CD4-positive, alpha-beta T cell treated with Interleukin-10 for 1 hour (primary cell): ENCODE results near the gene MAPK13.
A peak's percentile ranks its signal among the peaks of the same experiment; 100 is the strongest.
"Not testable (repeated sequence)": the region's sequence is repeated elsewhere in the genome, so short reads cannot be mapped to it uniquely, and the experiment has no call there.

Experiments
- DNase-seq: peaks from one replicate; pipeline ENCODE4 v3.0.0-alpha.2; 2020

The MAPK13 gene

DNA sequence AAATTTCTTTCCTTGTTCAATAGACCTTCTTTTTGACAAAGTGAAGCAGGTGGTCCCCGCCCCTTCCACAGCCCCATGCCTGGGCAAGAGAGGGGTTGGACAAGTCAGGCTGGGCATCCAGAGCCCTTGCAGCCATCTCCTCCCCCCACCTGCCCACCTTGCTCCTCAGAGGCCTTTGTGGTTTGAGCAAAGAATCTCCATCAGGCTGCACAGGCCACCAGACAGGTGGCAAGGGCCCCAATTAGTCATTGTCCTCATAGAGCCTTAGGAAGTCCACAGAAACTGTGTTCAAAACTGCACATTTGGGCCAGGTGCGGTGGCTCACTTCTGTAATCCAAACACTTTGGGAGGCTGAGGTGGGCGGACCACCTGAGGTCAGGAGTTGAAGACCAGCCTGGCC, 1.5 kb upstream of the MAPK13 start:
- no peak for DNase-seq

DNA sequence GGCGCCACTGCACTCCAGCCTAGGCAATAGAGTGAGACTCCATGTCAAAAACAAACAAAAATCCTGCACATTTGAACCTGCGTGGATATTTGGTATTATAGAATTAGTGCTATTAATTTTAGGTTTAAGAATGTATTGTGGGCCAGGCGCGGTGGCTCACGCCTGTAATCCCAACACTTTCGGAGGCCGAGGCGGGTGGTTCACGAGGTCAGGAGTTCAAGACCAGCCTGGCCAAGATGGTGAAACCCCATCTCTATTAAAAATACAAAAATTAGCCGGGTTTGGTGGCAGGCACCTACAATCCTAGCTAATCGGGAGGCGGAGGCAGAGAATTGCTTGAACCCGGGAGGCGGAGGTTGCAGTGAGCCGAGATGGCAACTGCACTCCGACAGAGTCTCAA, 979 bp upstream of the MAPK13 start:
- not testable (repeated sequence) for DNase-seq

DNA sequence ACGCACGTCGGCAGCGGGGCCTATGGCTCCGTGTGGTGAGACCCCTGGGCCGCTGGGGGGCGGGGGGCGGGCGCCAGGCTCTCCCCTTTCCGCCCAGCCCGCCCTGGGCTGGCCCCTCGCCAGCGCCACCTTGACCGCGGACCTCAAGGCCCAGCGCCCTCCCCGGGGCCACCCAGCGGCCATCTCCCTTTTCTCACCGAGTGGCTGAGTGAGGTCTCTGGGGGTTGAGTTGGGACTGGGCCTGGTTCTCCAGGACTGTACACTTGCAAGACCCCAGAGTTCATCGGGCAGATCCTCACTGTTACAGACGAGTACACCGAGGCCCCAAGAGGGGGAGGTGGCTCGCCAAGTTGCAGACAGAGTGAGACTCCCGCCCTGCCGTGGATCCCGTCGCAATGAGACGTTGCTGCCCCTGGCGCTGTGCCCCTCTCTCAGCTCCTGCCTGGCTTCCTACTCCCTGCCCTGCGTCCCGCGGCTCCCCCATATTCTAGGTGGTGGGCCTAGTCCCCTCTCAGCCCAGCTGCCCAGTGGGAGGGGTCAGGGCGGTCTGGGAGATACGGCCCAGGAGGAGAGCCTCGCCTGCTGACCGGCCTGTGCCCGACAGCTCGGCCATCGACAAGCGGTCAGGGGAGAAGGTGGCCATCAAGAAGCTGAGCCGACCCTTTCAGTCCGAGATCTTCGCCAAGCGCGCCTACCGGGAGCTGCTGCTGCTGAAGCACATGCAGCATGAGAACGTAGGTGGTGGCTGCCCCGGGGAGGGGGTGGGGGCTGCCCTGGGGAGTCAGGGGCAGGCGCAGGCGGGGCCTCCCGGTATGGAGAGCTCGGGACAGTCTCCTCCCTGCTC, 576 bp downstream of the MAPK13 start:
- DNase-seq: peak; percentile 63

DNA sequence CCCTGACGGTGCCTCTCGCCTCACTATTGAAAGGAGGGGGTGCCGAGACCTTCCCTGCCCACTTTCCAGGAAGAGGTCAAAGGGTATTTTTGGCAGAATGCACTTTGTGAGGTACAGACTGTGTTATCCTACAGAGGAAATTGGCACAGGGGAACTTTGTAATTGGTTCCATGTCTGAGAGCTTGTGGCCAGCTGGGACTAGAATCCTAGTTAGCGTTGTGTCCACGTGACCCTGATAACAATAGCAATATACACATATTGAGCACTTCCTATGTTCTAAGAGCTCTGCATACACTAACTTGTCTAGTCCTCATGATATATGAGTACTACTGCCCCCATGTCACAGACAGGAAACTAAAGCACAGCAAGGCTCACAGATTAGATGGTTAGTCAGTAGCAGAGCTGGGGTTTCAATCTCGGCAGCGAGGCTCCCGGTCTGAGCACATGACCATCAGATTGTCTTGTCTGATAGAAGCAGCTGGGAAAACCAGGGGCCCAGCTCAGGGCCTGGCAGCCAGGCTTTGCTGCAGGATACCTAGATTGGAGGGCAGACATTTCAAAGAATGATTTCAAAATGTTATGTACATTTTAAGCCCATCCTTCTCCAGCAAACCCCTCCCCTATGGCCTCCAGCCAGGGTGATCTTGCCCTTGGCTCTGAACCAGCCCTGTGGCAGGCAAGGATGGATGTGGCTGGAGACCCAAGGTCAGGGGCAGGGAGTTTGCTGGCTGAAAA, 1.4 kb downstream of the MAPK13 start:
- peak; percentile 61 for DNase-seq

DNA sequence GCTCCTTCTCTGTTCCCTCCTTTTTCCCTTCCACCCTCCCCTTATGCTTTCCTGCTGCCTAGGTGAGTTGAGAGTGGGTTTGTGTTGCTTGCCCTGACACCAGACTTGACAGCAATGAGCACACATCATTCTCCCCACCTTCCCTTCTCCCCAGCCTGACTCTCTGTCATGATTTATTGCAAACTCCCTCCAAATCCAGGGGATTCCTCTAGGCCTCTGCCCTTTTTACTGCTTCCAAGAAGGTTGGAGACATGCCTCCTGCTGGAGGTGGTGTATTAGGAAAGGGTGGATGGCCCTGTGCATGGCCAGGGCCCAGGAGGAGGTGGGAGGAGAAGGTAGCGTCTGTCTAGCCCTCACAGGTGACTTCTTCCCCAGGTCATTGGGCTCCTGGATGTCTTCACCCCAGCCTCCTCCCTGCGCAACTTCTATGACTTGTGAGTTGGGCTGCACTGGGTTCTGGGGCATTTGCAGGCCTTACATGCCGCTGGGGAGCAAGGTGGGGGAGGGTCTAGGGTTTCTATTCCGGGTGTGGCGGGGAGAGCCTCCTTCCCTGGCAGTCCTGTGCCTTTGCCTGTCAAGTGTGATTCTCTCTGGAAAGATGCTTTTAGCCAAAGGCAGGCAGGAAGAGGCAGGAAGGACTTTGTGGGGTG, 2.1 kb downstream of the MAPK13 start:
- DNase-seq: no peak

DNA sequence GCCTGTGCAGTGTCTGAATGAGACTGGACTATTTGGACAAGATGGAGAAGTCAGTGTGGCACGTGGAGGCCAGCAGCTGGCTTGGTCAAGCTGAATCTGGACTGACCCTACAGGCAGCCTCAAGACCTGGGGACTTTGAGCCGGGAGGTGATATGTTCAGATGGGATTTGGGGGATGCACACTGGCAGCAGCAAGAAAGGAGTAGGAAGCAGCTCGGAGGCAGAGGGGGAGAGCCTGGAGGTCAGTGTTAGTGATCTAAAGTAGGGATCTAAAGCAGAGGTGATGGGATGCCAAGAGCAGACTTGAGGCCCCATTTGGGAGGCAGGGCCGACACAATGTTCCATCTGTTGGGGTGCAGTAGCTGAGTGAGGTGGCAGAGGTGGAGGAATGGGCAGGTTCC, 2.8 kb downstream of the MAPK13 start:
- no peak for DNase-seq

DNA sequence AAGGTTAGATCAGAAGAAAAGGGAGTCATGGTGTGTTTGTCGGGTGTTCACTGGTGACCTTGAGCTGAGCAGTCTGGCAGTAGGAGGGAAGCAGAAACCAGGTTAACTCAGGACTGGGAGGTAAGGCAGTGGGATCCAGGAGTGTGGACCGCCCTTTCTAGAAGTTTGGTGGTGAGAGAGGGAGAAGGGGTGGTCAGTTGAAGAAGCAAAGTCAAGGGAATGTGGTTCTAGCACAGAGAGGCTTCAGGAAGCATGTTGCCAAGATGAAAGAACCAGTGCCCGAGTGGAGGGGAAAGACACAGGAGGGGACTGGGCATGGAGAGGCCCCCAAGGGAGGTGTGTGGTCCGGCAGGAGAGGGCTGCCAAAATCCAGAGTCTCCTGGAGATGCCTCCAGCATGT, 3.6 kb downstream of the MAPK13 start:
- no peak for DNase-seq

DNA sequence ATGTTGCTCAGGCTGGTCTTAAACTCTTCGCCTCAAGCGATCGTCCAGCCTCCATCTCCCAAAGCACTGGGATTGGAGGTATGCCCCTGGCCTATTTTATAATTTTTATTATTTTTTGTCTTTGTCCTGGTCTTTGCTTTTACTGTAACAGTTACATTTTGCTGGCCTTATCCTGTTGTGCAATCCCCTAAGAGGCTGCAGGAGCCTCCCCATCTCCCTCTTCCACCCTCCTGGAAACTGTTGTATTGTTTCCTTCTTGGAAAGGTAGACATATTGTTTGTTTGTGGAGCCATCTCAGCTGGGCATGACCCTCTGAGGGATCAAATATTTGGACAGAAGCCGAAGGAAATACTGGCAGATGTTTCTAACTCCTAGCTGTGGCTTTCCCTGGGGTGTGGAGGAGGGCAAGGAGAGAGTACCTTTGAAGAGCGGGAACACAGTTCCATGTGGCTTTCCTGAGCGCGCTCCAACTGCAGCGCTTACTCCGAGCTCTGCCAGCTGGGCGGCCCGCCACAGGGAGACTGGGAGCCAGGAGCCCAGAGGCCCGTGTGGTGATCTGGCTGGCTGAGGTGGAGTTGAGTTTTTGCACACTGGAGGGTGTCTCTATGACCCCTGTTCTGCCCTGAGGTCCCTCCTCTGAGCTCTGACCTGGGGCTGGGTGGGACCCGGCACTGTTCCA, 4.9 kb downstream of the MAPK13 start:
- DNase-seq: no peak

DNA sequence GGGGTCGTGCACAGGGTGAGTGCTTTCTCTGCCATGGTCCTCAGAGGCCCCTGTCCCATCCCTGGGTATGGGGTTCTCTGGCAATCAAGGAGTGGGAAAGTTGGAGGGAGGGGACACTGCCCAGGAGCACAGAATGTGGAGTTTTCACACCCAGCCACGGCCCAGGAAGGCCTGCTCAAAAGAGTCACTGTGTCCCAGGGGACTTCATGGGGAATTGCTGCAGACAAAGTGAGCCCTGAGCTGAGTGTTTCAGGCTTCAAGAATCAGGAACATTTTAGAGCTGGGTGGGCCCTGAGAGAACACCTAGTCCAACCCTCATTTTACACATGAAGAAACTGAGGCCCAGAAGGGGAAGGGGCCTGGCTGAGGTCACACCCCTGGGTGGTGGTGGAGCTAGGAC, 5.7 kb downstream of the MAPK13 start:
- no peak for DNase-seq

DNA sequence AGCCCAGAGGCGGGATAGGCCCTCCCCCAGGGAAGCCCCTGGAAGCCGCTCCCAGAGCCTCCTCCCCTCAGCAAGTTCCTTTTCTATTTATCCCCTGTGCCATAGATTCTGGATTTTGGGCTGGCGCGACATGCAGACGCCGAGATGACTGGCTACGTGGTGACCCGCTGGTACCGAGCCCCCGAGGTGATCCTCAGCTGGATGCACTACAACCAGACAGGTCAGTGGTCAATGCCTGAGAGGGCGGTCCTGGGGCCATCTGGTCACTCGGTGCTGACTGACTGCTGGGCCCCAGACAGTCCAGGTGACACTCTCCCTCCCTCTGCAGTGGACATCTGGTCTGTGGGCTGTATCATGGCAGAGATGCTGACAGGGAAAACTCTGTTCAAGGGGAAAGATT, 6.2 kb downstream of the MAPK13 start:
- no peak for DNase-seq

DNA sequence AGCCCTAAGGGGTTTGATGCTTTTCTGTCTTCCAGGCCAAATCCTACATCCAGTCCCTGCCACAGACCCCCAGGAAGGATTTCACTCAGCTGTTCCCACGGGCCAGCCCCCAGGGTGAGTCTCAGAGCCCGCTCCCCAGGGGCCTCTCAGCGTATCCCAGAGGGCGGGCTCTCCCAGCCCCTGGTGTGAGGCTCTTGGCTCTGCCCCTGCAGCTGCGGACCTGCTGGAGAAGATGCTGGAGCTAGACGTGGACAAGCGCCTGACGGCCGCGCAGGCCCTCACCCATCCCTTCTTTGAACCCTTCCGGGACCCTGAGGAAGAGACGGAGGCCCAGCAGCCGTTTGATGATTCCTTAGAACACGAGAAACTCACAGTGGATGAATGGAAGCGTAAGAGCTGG, 8.4 kb downstream of the MAPK13 start:
- DNase-seq: no peak

DNA sequence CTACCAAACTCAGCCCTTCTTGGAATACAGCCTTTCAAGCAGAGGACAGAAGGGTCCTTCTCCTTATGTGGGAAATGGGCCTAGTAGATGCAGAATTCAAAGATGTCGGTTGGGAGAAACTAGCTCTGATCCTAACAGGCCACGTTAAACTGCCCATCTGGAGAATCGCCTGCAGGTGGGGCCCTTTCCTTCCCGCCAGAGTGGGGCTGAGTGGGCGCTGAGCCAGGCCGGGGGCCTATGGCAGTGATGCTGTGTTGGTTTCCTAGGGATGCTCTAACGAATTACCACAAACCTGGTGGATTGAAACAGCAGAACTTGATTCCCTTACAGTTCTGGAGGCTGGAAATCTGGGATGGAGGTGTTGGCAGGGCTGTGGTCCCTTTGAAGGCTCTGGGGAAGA, 9.1 kb downstream of the MAPK13 start:
- DNase-seq: no peak

DNA sequence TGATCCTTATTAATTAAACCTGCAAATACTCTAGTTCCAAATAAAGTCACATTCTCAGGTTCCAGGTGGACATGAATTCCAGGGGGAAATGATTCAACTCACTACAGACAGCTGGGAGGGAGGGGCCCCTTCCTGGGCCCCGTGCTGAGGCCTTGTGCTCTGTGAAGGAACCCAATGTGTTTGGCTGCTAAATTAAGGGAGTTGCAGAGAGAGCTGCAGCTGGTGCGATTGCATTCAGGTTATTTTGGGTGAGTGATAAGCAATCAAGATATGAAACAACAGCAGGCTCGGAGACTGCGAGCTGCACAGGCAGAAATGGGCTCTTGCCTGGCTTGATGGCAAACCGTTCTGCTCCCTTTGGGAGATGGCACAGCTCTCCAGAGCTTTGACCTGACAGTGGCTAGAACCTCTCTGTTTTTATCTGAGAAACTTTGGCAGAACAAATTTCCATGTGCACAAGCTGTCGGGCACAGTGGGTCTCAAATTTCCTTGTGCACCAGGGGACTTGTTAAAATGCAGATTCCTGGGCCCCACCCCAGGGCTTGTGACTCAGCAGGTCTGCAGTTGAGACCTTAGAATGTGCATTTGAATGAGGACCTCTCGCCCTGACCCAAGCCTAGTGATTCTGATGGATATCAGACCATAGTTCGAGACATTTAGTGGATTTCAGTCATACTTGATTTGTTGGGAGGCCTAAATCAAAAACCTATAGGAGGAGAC, 9.8 kb downstream of the MAPK13 start:
- DNase-seq: no peak

DNA sequence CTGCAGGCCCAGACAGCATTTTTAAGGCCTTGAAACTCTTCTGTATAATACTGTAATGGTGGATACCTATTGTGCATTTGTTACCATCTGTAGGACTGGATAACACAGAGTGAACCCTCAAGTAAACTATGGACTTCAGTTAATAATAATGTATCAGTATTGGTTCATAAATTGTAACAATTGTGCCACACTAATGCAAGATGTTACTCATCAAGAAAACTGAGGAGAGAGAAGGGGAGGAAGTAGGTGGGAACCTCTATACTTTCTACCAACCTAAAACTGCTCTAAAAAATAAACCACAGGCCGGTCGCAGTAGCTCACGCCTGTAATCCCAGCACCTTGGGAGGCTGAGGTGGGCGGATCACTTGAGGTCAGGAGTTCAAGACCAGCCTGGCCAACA, 10.8 kb downstream of the MAPK13 start:
- no peak for DNase-seq

DNA sequence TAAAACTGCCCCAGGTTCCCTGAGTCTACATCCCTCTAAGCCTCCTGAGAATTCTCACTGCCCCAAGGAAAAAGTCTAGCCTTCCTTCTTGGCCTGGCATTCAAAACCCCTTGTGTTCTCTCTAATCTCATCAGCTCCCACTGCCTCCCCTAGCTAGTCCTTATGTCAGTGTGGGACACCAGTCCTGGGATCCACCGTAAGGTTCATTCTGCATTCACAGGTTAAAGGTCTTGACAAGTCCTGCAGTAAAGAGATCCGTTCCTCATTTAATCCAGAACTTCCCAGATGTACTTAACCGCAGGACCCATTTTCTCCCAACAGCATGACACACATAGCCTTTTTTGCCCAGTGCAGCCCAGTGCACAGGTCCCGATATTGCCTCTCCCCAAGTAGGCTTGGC, 11.6 kb downstream of the MAPK13 start:
- DNase-seq: no peak

DNA sequence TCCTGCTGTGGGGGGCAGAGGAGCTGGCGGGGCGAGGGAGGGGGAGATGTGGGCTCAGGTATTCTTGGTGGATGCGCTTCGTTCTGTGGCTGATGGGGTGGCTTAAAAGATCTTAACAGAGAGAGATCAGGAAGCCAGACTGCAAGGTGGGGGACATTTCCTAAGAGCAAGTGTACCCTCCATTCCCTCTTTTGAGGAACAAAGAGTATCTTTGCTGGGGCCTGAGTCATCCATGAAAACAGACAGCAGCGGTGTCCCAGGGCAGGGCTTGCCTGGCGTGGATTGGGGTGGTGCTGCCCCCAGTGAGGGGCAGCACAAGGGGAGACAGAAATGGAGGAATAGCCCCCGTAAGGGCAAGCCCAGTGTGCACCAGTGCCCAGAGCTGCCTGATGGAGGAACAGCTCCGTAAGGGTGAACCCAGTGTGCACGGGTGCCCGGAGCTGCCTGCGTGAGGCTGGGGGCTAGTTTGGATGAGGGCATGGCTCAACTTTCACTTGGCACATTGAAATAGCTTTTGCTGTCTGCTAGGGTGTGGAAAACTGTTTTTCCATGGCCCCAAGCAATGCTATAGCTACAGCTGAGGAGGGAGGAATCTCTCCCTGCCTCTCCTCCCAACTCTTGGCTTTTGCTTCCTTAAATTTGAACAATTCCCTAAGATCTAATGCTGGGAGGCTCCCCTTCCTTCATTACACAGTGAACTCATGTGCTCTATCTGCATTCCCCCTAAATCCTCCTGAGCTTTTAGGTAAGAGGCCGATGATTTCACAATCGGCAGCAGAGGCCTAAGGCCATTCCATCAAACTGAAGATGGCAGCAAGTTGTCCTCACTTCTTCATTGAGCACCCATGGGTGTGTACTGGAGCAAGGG, 12.9 kb downstream of the MAPK13 start:
- no peak for DNase-seq

DNA sequence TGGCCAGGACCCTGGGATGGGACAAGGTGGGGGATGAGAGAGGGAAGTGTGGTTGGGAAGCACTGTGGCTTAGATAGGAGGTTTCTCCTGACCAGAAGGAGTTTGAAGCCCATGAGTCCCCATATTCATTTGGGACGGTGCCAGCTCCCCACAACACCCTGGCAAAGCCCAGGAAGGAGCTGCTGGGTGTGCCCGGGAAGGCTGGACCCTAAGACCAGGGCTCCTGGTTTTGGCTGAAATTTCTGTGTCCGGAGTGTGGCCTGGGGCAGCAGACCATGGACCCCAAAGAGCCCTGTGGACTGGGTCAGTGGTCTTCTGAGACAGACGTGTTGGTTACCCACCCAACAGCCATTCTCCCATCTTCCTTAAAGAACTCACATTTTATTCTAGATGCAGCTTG, 15.2 kb downstream of the MAPK13 start:
- no peak for DNase-seq

DNA sequence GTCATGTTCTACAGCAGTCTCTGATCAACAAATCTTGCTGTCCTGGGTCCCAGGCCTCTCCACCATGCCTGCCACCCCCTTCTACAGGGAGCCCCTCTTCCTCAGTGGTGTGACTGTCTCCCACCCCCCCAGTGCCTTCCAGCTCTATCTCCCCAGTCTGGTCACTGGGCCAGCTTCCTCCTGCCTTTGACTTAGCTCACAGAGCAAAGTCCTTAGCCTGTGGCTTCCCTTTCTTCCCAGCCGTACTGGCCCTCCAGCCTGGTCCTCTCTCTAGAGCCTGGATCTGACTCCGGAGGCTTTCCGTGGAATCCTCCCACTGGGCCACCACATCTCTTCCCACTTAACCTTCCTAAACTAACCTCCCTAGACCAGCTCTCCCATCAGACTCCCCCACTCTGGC, 17.0 kb downstream of the MAPK13 start:
- no peak for DNase-seq

DNA sequence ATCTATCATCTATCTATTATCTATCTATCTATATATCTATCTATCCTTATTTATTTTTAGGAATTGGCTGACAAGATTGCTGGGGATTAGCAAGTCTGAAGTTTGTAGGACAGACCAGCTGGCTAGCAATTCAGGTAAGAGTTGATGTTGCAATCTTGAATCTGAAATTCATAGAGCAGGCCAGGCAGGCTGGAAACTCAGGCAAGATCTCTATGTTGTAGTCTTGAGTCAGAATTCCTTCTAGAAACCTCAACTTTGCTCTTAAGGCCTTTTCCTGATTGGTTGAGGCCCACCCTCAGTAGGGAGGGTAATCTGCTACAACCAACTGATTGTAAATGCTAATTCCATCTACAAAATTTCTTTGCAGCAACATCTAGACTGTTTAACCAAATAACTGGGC, 19.2 kb downstream of the MAPK13 start:
- no peak for DNase-seq

DNA sequence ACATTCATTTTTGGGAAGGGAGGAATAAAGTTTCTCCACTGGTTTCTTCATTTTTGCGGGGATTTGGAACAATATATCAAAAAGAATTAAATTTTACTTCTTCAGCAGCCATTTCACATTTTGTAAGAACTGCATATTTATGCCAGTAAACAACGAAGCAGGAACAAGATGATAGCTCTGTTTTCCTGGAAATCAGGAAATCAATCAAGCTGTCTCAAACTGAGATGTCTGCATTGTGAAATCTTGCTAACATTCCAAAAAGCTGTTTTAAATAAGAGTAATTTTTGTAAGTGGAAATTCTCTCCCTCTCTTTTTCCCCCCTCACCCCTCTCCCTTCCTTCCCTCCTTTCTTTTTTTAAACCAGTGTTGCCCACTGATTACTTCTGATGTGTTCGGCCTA, 20.0 kb downstream of the MAPK13 start:
- no peak for DNase-seq

DNA sequence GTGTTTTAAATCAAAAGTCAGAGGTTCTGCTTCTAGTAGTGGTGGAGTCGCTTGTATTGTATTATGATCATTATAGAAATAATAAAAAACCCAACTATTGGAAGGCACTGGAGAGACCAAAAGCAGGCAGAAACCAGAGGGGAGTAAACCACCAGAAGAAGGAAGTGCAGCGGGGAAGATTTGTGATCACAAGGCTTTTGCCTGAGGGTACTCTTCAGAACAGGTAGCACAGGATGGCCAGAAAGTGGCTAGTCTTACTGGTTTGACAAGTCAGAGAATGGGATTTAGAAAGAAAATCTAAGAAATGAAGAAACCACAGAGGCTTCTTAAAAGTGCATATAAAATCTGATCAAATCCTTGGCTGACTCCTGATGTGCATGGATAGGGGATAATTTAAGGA, 24.0 kb downstream of the MAPK13 start:
- no peak for DNase-seq

DNA sequence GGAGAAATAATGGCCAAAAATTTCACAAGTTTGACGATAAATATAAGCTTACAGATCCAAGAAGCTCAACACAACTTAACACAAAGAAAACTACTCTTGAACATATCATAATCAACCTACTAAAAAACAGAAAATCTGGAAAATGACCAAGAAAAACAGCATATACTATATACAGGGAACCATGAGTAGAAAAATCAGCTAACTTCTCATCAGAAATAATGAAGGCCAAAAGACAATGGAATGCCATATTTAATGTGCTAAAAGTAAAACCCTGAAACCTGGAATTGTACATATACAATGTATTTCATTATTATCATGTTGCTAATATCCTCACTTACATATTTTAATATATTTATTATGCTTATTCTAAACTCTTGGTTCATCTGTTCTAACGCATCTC, 25.3 kb downstream of the MAPK13 start:
- no peak for DNase-seq
